ENCODE data around the gene ZNF239.

Gene ZNF239

GRCh38 chr10:43574001-43574892 is at the start of gene ZNF239:
ZNF239 (minus strand) TSS chr10:43574616; CDS start chr10:43558079, 16,537 bp downstream.
- peak within 1 kb of the TSS; percentile 54 for H3K4me3 ChIP-seq (ENCODE audit: low read depth, low read length)
- peak; percentile 53 for DNase-seq (ENCODE audit: low read depth)
- no peak for TF ChIP-seq CTCF (IDR thresholded peaks at IDR 0.05; ENCODE audit: low read depth, low read length, missing control alignments)

GRCh38 chr10:43623351-43623750 is 48.9 kb upstream of the ZNF239 start:
- TF ChIP-seq CTCF (IDR thresholded peaks at IDR 0.05; ENCODE audit: low read depth, low read length, missing control alignments): no peak
- no peak overlapping the region for H3K4me3 ChIP-seq (ENCODE audit: low read depth, low read length)
- DNase-seq (ENCODE audit: low read depth): no peak

- DNase-seq (ENCODE audit: low read depth): no peak
- TF ChIP-seq CTCF (IDR thresholded peaks at IDR 0.05; ENCODE audit: low read depth, low read length, missing control alignments): no peak
- no peak overlapping the region for H3K4me3 ChIP-seq (ENCODE audit: low read depth, low read length)
Measured at GRCh38 chr10:43622038-43622437, 47.6 kb upstream of the ZNF239 start.

GRCh38 chr10:43619368-43619767 is 45.0 kb upstream of the ZNF239 start:
- no peak for TF ChIP-seq CTCF (IDR thresholded peaks at IDR 0.05; ENCODE audit: low read depth, low read length, missing control alignments)
- no peak overlapping the region for H3K4me3 ChIP-seq (ENCODE audit: low read depth, low read length)

GRCh38 chr10:43616697-43617370 is 42.4 kb upstream of the ZNF239 start:
- no peak for DNase-seq (ENCODE audit: low read depth)

More at GRCh38 chr10:43619368-43619767, 45.0 kb upstream of the ZNF239 start:
- no peak for DNase-seq (ENCODE audit: low read depth)

GRCh38 chr10:43610636-43611035 is 36.2 kb upstream of the ZNF239 start:
- no peak overlapping the region for H3K4me3 ChIP-seq (ENCODE audit: low read depth, low read length)
- TF ChIP-seq CTCF (IDR thresholded peaks at IDR 0.05; ENCODE audit: low read depth, low read length, missing control alignments): no peak
- DNase-seq (ENCODE audit: low read depth): no peak

More at GRCh38 chr10:43616697-43617370, 42.4 kb upstream of the ZNF239 start:
- H3K4me3 ChIP-seq (ENCODE audit: low read depth, low read length): no peak overlapping the region
- no peak for TF ChIP-seq CTCF (IDR thresholded peaks at IDR 0.05; ENCODE audit: low read depth, low read length, missing control alignments)
